Measurements from ENCODE around the gene SLC7A8. TPM values are rescaled to one million over a fixed set of nuclear protein-coding genes. Genes with fewer than 3 reads are reported as not detected.

The SLC7A8 gene
- total RNA-seq, 2 donors from 2014 or later = 21.5 to 23.8 TPM

DNA sequence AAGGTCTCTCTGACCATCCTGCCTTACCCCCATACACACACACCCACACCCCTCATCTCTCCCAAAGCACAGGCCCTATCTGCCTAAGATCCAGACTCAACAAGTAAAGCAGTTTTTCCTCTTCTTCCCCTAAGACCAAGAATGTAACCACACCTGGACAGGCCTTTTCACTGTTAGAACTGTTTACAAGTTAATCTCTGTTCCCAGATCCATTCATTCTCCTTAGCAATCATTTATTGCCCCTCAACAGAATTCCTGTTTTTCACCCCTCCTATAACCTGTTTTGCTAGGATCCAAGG, 76.8 kb downstream of the SLC7A8 start:
- H3K9me3 ChIP-seq = no peaks in the 10 kb centered on the region
- H3K4me1 ChIP-seq = no peaks in the 10 kb centered on the region
- no peak overlapping the region for H3K27ac ChIP-seq
- no peak overlapping the region for H3K4me3 ChIP-seq
- DNase-seq = no peak
- no peaks in the 10 kb centered on the region for H3K27me3 ChIP-seq
- no peaks in the 10 kb centered on the region for H3K36me3 ChIP-seq
- no peak overlapping the region for H3K9ac ChIP-seq (ENCODE audit: low read depth in 2 of 2, low read length in 2 of 2)
- intact Hi-C loops (cut with DNase I) = no loop called here
- TF ChIP-seq, protein P1, sequence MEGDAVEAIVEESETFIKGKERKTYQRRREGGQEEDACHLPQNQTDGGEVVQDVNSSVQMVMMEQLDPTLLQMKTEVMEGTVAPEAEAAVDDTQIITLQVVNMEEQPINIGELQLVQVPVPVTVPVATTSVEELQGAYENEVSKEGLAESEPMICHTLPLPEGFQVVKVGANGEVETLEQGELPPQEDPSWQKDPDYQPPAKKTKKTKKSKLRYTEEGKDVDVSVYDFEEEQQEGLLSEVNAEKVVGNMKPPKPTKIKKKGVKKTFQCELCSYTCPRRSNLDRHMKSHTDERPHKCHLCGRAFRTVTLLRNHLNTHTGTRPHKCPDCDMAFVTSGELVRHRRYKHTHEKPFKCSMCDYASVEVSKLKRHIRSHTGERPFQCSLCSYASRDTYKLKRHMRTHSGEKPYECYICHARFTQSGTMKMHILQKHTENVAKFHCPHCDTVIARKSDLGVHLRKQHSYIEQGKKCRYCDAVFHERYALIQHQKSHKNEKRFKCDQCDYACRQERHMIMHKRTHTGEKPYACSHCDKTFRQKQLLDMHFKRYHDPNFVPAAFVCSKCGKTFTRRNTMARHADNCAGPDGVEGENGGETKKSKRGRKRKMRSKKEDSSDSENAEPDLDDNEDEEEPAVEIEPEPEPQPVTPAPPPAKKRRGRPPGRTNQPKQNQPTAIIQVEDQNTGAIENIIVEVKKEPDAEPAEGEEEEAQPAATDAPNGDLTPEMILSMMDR (IDR thresholded peaks at IDR 0.05) = no peak

GRCh38 chr14:23105348-23105824, 78.1 kb downstream of the SLC7A8 start:
- H3K9ac ChIP-seq (ENCODE audit: low read depth in 2 of 2, low read length in 2 of 2) = no peak overlapping the region
- H3K27me3 ChIP-seq = no peaks in the 10 kb centered on the region
- no peaks in the 10 kb centered on the region for H3K4me1 ChIP-seq
- H3K9me3 ChIP-seq = no peaks in the 10 kb centered on the region
- DNase-seq = no peak
- H3K4me3 ChIP-seq = no peak overlapping the region
- intact Hi-C loops (cut with DNase I) = no loop called here
- no peak overlapping the region for H3K27ac ChIP-seq
- no peaks in the 10 kb centered on the region for H3K36me3 ChIP-seq
- TF ChIP-seq, protein P1 (IDR thresholded peaks at IDR 0.05) = no peak

GRCh38 chr14:23104591-23105347, 78.7 kb downstream of the SLC7A8 start, which contains the start of gene CIROP:
TSS of gene CIROP (minus strand) at chr14:23104989. CDS start at chr14:23104920, 69 bp downstream.
- DNase-seq = no peak
- Histone ChIP-seq H3K27me3 (no peaks in the 10 kb centered on the region), H3K27ac (no peak within 1 kb of the TSS), H3K9me3 (no peaks in the 10 kb centered on the region), H3K9ac (ENCODE audit: low read depth in 2 of 2, low read length in 2 of 2) (no peak within 1 kb of the TSS), H3K4me1 (no peaks in the 10 kb centered on the region), H3K4me3 (no peak within 1 kb of the TSS), H3K36me3 (no peaks in the 10 kb centered on the region)
- intact Hi-C loops (cut with DNase I) = no loop called here
- TF ChIP-seq, protein P1 (IDR thresholded peaks at IDR 0.05) = no peak

GRCh38 chr14:23104070-23104590, 79.3 kb downstream of the SLC7A8 start:
- intact Hi-C loops (cut with DNase I) = no loop called here
- H3K4me3 ChIP-seq = no peak overlapping the region
- TF ChIP-seq, protein P1 (IDR thresholded peaks at IDR 0.05) = no peak
- H3K9me3 ChIP-seq = no peaks in the 10 kb centered on the region
- DNase-seq = no peak
- H3K27me3 ChIP-seq = no peaks in the 10 kb centered on the region
- no peaks in the 10 kb centered on the region for H3K4me1 ChIP-seq
- H3K27ac ChIP-seq = no peak overlapping the region
- no peak overlapping the region for H3K9ac ChIP-seq (ENCODE audit: low read depth in 2 of 2, low read length in 2 of 2)
- H3K36me3 ChIP-seq = no peaks in the 10 kb centered on the region

- TF ChIP-seq, protein P1 (IDR thresholded peaks at IDR 0.05) = no peak
- Histone ChIP-seq H3K9me3 (no peaks in the 10 kb centered on the region), H3K27me3 (no peaks in the 10 kb centered on the region), H3K4me3 (no peak overlapping the region), H3K36me3 (no peaks in the 10 kb centered on the region), H3K4me1 (no peaks in the 10 kb centered on the region), H3K27ac (no peak overlapping the region), H3K9ac (ENCODE audit: low read depth in 2 of 2, low read length in 2 of 2) (no peak overlapping the region)
- no peak for DNase-seq
- intact Hi-C loops (cut with DNase I) = no loop called here
These were observed 79.9 kb downstream of the SLC7A8 start for GRCh38 chr14:23103581-23103980.
